SK-N-MC (cell line): ENCODE data around the gene POMC.

Experiments
- DNase-seq: peaks from one replicate; pipeline ENCODE4 v3.0.0-alpha.2; 2011; ENCODE audit warnings: low read depth, low spot score
- H3K27ac ChIP-seq: fragments of 200-600 bp; sonication (generic); 2 replicates; pipeline ENCODE4 v1.5.1; 2016; ENCODE audit warnings: mixed run types
- H3K36me3 ChIP-seq: fragments of 200-600 bp; sonication (generic); 2 replicates; pipeline ENCODE4 v1.6.1; 2017; ENCODE audit warnings: antibody characterized with exemption, low read length, mixed read lengths; ENCODE audit not compliant: insufficient read depth
- H3K4me3 ChIP-seq: fragments of 200-600 bp; sonication (generic); 2 replicates; pipeline ENCODE4 v1.5.1; 2016
- H3K9ac ChIP-seq: fragments of 200-600 bp; sonication (generic); 2 replicates; pipeline ENCODE4 v1.8.0; 2017; ENCODE audit warnings: mixed run types, mixed read lengths; ENCODE audit not compliant: insufficient read length
- H3K9me3 ChIP-seq: fragments of 200-600 bp; sonication (generic); 2 replicates; pipeline ENCODE4 v1.6.1; 2017; ENCODE audit warnings: low read depth, mild to moderate bottlenecking, antibody characterized with exemption, low read length, moderate library complexity, mixed read lengths
- EZH2 ChIP-seq: fragments of 200-600 bp; sonication (generic); IDR thresholded peaks from one replicate; pipeline ENCODE4 v1.6.1; 2017; ENCODE audit warnings: antibody characterized with exemption
- FOXP2 ChIP-seq: optimal IDR thresholded peaks from 2 replicates; pipeline ENCODE3; 2011; ENCODE audit warnings: mild to moderate bottlenecking, moderate library complexity; ENCODE audit not compliant: insufficient read depth; ENCODE audit errors: extremely low read length, control extremely low read depth
- POLR2AphosphoS5 ChIP-seq: IDR thresholded peaks from 2 replicates; pipeline ENCODE4 v1.6.1; 2012; ENCODE audit warnings: mild to moderate bottlenecking, low read depth, low read length, borderline replicate concordance

Gene POMC

GRCh38 chr2:25123682-25124081 is 44.7 kb downstream of the POMC start:
- Histone ChIP-seq H3K36me3 (no peaks in the 10 kb centered on the region), H3K4me3 (no peak overlapping the region), H3K9me3 (no peaks in the 10 kb centered on the region), H3K27ac (no peak overlapping the region), H3K9ac (no peak overlapping the region)
- TF ChIP-seq POLR2AphosphoS5: no peak
- TF ChIP-seq FOXP2: no peak
- no peak for TF ChIP-seq EZH2
- no peak for DNase-seq

DNA sequence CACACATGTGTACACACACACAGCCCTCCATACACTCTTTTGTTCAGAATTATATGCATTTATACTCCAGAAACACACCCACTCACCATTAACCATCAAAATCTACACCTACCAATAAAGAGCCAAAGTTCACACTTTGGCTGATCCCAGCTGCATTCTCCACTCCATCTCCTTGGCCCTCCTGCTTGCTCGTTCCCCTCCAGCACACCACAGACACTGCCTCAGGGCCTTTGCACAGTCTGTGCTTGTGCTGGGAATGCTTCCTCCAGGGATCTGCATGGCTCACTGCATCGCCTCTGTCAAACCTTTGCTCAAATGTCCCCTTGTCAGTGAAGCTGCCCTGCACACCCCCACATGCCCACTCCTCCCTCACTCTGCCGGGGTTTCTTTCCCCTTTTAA is 46.0 kb downstream of the POMC start:
- no peak overlapping the region for H3K9ac ChIP-seq
- H3K27ac ChIP-seq: no peak overlapping the region
- no peak for DNase-seq
- no peaks in the 10 kb centered on the region for H3K9me3 ChIP-seq
- no peaks in the 10 kb centered on the region for H3K36me3 ChIP-seq
- no peak overlapping the region for H3K4me3 ChIP-seq
- TF ChIP-seq FOXP2 (no peak), EZH2 (no peak), POLR2AphosphoS5 (no peak)

DNA sequence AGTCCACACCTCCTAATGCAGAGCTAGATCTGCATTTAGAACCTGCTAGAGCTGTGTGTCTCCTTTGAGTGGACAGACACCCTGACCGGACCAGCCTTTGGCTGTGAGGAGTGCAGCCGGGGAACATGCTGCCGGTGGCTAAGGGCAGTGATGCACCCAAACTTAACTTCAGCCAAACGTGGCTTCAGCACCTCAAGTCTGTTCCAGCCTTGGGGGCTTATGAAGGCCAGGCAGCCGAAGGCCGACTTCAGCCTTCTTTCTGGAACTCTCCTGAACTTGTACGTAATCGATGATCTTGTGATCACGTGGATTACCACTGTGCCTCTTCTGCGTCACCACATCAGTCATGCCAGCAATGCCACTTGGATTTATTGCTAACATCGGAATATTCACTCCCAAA is 49.1 kb downstream of the POMC start:
- TF ChIP-seq FOXP2 (no peak), POLR2AphosphoS5 (no peak), EZH2 (no peak)

DNA sequence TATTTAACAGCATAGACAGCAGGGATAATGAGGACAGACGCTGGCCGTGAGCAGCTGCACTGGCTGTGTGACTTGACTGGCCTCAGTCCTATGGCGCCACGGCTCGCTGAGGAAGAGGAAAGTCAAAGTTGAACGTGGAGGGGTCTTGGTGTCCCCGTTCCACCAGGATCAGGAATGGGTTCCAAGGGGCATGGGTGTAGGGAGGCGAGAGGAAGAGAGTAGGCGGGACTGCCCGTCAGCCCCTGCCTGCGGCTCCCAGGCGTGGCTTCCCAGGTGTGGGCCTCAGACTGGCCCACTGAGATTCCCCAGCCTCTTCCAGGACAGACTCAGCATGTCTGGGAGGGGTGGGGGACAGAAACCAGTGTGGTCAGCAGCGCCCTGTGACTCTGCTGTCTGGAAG is 51.4 kb downstream of the POMC start:
- H3K36me3 ChIP-seq: no peaks in the 10 kb centered on the region
- no peak overlapping the region for H3K4me3 ChIP-seq
- no peak overlapping the region for H3K9ac ChIP-seq
- no peak for DNase-seq
- H3K9me3 ChIP-seq: no peaks in the 10 kb centered on the region
- no peak overlapping the region for H3K27ac ChIP-seq
- TF ChIP-seq FOXP2: no peak
- no peak for TF ChIP-seq EZH2
- TF ChIP-seq POLR2AphosphoS5: no peak

More for the DNA sequence above, 49.1 kb downstream of the POMC start:
- Histone ChIP-seq H3K27ac (no peak overlapping the region), H3K9ac (no peak overlapping the region), H3K4me3 (no peak overlapping the region), H3K36me3 (no peaks in the 10 kb centered on the region), H3K9me3 (no peaks in the 10 kb centered on the region)
- no peak for DNase-seq

- Histone ChIP-seq H3K9ac (no peak overlapping the region), H3K9me3 (no peaks in the 10 kb centered on the region), H3K4me3 (no peak overlapping the region), H3K36me3 (no peaks in the 10 kb centered on the region), H3K27ac (no peak overlapping the region)
- no peak for DNase-seq
- TF ChIP-seq EZH2: no peak
- TF ChIP-seq FOXP2: no peak
- no peak for TF ChIP-seq POLR2AphosphoS5
These were observed 52.5 kb downstream of the POMC start for GRCh38 chr2:25115902-25116301.

DNA sequence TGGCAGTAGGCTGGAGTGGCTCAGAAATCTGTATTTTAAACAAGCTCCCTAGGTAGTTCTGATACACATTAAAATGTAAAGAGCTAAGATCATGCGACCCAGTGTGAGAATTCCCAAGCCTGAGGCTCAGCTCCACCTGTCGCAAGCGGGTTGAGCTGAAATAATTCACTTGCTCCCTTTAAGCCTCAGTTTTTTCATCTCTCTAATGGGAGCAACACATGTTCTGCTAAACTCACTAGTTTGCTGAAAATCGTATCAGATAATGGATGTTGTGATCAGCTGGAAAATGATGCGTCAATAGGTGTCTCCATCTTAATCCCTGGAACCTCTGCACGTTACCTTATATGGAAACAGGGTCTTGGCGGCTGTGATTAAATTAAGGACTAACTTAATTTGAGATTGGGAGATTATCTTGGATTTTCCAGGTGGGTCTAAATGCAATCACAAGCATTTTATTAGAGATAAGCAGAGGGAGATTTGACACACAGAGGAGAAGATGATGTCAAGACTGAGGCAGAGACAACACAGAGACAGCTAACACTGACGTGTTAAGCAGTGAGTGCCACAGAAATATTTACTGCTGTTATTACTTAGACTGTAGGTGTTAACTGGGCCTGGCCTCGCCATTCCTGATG is 53.0 kb downstream of the POMC start:
- DNase-seq: no peak
- H3K9me3 ChIP-seq: no peaks in the 10 kb centered on the region
- H3K36me3 ChIP-seq: no peaks in the 10 kb centered on the region
- TF ChIP-seq EZH2: no peak
- no peak for TF ChIP-seq POLR2AphosphoS5
- TF ChIP-seq FOXP2: no peak
- no peak overlapping the region for H3K27ac ChIP-seq
- H3K4me3 ChIP-seq: no peak overlapping the region
- H3K9ac ChIP-seq: no peak overlapping the region

GRCh38 chr2:25112113-25112512 is 56.3 kb downstream of the POMC start:
- no peak for DNase-seq
- Histone ChIP-seq H3K9me3 (no peaks in the 10 kb centered on the region), H3K4me3 (no peak overlapping the region), H3K9ac (no peak overlapping the region), H3K36me3 (no peaks in the 10 kb centered on the region), H3K27ac (no peak overlapping the region)
- TF ChIP-seq POLR2AphosphoS5 (no peak), FOXP2 (no peak), EZH2 (no peak)
